GM20431 (cell line): ENCODE results near the gene GNAQ.

Source experiments
- in situ Hi-C: fragments of 300-500 bp; cut with MseI, MboI; formaldehyde crosslinking; loops from one replicate; pipeline ENCODE4 v1.15.0; 2020; ENCODE audit warnings: low sequenced_read_pairs; ENCODE audit not compliant: unreplicated experiment

The GNAQ gene

GRCh38 chr9:78032730-78033457, 1.3 kb upstream of the GNAQ start:
- in situ Hi-C loops = no loop called here

GRCh38 chr9:78031893-78032729, 500 bp upstream of the GNAQ start:
- in situ Hi-C loops = no loop called here

- in situ Hi-C loops = no loop called here
These were observed 813 bp downstream of the GNAQ start for GRCh38 chr9:78030553-78031443.

GRCh38 chr9:78030296-78030552, 1.4 kb downstream of the GNAQ start:
- in situ Hi-C loops = no loop called here

- in situ Hi-C loops = no loop called here
These were observed 1.9 kb downstream of the GNAQ start for GRCh38 chr9:78029551-78030295.

- in situ Hi-C loops = no loop called here
These were observed 2.7 kb downstream of the GNAQ start for GRCh38 chr9:78028926-78029325.

GRCh38 chr9:78026947-78027346, 4.7 kb downstream of the GNAQ start:
- in situ Hi-C loops = no loop called here

- in situ Hi-C loops = no loop called here
These were observed 5.2 kb downstream of the GNAQ start for GRCh38 chr9:78026416-78026815.

GRCh38 chr9:78025186-78025585, 6.4 kb downstream of the GNAQ start:
- in situ Hi-C loops = no loop called here

- in situ Hi-C loops = no loop called here
These were observed 8.4 kb downstream of the GNAQ start for GRCh38 chr9:78023003-78023741.

GRCh38 chr9:78021697-78022096, 9.9 kb downstream of the GNAQ start:
- in situ Hi-C loops = no loop called here

- in situ Hi-C loops = no loop called here
These were observed 14.4 kb downstream of the GNAQ start for GRCh38 chr9:78017190-78017693.

GRCh38 chr9:78015241-78015640, 16.4 kb downstream of the GNAQ start:
- in situ Hi-C loops = no loop called here

- in situ Hi-C loops = no loop called here
These were observed 16.8 kb downstream of the GNAQ start for GRCh38 chr9:78014776-78015175.

- in situ Hi-C loops = no loop called here
These were observed 17.7 kb downstream of the GNAQ start for GRCh38 chr9:78013934-78014333.

GRCh38 chr9:78011049-78011448, 20.6 kb downstream of the GNAQ start:
- in situ Hi-C loops = no loop called here

GRCh38 chr9:78010445-78010844, 21.2 kb downstream of the GNAQ start:
- in situ Hi-C loops = no loop called here

- in situ Hi-C loops = no loop called here
These were observed 22.4 kb downstream of the GNAQ start for GRCh38 chr9:78009186-78009585.

GRCh38 chr9:78006734-78007133, 24.9 kb downstream of the GNAQ start:
- in situ Hi-C loops = no loop called here
